GM18858 (cell line): ENCODE data around the gene ALOX5.

Experiments
- ATAC-seq: cut with Tn5 transposase; IDR thresholded peaks from one replicate; pipeline ENCODE4 v1.9.1; 2021; ENCODE audit not compliant: unreplicated experiment

The ALOX5 gene

GRCh38 chr10:45422866-45423659 lies 49.0 kb downstream of the ALOX5 start:
- ATAC-seq, result no peak

- no peak for ATAC-seq
Measured at GRCh38 chr10:45423976-45424499, 50.0 kb downstream of the ALOX5 start.

- no peak for ATAC-seq
Measured at GRCh38 chr10:45424668-45425404, 50.8 kb downstream of the ALOX5 start.

- ATAC-seq, result no peak
Measured at GRCh38 chr10:45425621-45426563, 51.9 kb downstream of the ALOX5 start.

- ATAC-seq, result no peak
Measured at GRCh38 chr10:45427262-45427969, 53.4 kb downstream of the ALOX5 start.

GRCh38 chr10:45427970-45428366 lies 54.0 kb downstream of the ALOX5 start:
- no peak for ATAC-seq

- no peak for ATAC-seq
Measured at GRCh38 chr10:45428611-45429510, 54.8 kb downstream of the ALOX5 start.

- no peak for ATAC-seq
Measured at GRCh38 chr10:45429790-45430189, 55.8 kb downstream of the ALOX5 start.

- no peak for ATAC-seq
Measured at GRCh38 chr10:45432113-45432512, 58.1 kb downstream of the ALOX5 start.

- no peak for ATAC-seq
Measured at GRCh38 chr10:45432700-45433472, 58.9 kb downstream of the ALOX5 start.

- ATAC-seq, result peak; percentile 94
Measured at GRCh38 chr10:45433716-45434469, 59.9 kb downstream of the ALOX5 start.

- no peak for ATAC-seq
Measured at GRCh38 chr10:45437587-45438465, 63.8 kb downstream of the ALOX5 start.

- ATAC-seq, result no peak
Measured at GRCh38 chr10:45438466-45439090, 64.6 kb downstream of the ALOX5 start.

GRCh38 chr10:45439365-45439764 lies 65.3 kb downstream of the ALOX5 start:
- no peak for ATAC-seq

GRCh38 chr10:45439873-45440272 lies 65.9 kb downstream of the ALOX5 start:
- ATAC-seq, result no peak

- ATAC-seq, result no peak
Measured at GRCh38 chr10:45440511-45441062, 66.6 kb downstream of the ALOX5 start.
